GM18507 (cell line): ENCODE data around the gene PCNX4.

Source experiments
- DNase-seq: peaks from one replicate; pipeline ENCODE4 v3.0.0; 2011; ENCODE audit warnings: low read depth; ENCODE audit not compliant: insufficient read length; ENCODE audit errors: extremely low spot score
- FAIRE-seq: peaks from 2 replicates; lab custom pipeline; 2011; peaks lifted over from hg19 to GRCh38; lab: Jason Lieb, UNC

Gene PCNX4

DNA sequence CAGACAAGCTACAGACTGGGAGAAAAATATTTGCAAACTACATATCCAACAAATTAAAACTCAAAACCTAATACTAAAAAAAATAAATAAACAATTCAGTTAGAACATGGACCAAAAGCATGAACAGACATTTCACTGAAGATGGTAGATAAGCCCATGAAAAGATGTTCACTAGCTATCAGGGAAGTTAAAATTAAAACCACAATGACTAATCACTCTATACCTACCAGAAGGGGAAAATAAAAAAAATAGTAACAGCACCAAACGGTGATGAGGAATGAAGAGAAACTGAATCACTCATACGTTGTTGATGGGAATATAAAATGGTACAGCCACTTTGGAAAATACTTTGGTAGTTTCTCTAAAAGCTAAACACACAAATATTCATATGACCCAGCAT is 104.6 kb downstream of the PCNX4 start:
- DNase-seq (no peak), FAIRE-seq (peak; percentile 21)

DNA sequence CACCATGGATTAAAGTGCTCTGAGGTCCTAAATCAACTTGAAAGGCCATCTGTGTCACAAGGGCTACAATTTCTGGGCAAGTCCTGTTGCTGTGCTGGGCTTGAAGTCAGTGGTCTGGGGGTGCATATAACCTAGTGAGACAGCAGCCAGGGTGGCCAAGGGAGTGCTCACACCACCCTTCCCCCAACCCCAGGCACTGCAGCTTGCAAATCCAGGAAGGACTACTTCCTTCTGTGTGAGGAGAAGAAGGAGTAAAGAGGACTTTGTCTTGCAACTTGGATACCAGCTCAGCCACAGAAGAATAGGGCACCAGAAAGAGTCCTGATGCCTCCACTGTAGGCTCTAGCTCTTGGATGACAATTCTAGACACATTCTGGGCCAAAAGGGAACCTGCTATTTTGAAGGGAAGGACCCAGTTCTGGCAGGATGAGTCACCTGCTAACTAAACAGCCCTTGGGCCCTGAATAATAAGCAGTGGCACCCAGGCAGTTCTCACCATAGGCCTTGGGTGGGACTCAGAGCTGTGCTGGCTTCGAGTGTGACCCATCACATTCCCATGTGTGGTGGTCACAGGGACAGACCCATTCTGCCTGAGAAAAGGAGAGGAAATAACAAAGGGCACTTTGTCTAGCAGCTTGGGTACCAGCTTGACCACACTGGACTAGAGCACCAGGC is 106.0 kb downstream of the PCNX4 start:
- DNase-seq (no peak), FAIRE-seq (no peak)

DNA sequence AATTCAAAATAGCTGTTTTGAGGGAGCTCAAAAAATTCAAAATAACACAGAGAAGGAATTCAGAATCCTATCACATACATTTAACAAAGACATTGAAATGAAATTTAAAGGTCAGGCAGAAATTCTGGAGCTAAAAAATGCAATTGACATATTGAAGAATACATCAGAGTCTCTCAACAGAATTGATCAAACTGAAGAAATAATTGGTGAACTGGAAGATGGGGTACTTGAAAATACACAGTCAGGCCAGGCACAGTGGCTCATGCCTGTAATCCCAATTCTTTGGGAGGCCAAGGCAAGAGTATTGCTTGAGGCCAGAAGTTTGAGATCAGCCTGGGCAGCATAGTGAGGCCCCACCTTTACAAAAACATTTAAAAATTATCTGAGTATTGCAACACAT is 107.6 kb downstream of the PCNX4 start:
- FAIRE-seq, result no peak
- DNase-seq, result no peak

GRCh38 chr14:60204104-60204842 is 112.5 kb downstream of the PCNX4 start:
- peak; percentile 29 for DNase-seq
- FAIRE-seq, result peak; percentile 98

- no peak for FAIRE-seq
- no peak for DNase-seq
These were observed 113.4 kb downstream of the PCNX4 start for GRCh38 chr14:60204843-60205774.

- DNase-seq (no peak), FAIRE-seq (peak; percentile 50)
These were observed 114.5 kb downstream of the PCNX4 start for GRCh38 chr14:60206249-60206670.

GRCh38 chr14:60206837-60207533 is 115.3 kb downstream of the PCNX4 start:
- DNase-seq (no peak), FAIRE-seq (peak; percentile 83)

DNA sequence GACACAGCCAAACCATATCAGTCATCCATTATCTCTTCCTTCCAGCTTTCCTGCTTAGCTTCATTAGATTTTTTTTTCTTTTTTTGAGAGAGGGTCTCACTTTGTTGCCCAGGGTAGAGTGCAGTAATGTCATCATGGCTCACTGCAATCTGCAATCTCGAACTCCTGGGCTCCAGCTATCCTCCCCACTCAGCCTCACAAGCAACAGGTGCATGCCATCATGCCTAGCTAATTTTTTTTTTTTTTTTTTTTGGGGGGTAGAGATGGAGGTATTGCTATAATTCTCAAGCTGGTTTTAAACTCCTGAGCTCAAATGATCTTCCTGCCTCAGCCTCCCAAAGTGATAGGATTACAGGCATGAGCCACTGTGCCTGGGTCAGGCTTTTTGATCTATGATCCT is 119.0 kb downstream of the PCNX4 start:
- DNase-seq (no peak), FAIRE-seq (no peak)

DNA sequence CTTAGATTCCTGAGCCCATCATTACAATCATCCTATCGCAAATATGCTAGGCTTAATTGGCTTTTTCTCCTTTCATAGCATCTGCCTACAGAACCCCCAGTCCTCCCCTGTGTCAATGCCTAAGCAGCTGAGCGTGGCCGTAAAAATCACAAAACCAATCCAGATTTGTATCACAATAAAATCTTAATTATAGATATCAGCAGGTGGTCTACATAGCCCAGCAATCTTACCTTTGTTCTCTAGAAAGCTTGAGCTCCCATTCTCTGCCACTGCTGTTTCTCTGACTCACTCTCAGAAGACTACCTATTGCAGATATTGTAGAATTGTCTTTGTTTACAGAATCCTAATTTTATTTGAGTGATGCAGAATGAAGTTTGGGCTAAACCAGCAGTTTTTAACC is 119.4 kb downstream of the PCNX4 start:
- DNase-seq, result no peak
- no peak for FAIRE-seq

GRCh38 chr14:60212503-60213371 is 121.0 kb downstream of the PCNX4 start:
- FAIRE-seq (peak; percentile 99), DNase-seq (no peak)

GRCh38 chr14:60214003-60214402 is 122.3 kb downstream of the PCNX4 start:
- peak; percentile 5 for FAIRE-seq

DNA sequence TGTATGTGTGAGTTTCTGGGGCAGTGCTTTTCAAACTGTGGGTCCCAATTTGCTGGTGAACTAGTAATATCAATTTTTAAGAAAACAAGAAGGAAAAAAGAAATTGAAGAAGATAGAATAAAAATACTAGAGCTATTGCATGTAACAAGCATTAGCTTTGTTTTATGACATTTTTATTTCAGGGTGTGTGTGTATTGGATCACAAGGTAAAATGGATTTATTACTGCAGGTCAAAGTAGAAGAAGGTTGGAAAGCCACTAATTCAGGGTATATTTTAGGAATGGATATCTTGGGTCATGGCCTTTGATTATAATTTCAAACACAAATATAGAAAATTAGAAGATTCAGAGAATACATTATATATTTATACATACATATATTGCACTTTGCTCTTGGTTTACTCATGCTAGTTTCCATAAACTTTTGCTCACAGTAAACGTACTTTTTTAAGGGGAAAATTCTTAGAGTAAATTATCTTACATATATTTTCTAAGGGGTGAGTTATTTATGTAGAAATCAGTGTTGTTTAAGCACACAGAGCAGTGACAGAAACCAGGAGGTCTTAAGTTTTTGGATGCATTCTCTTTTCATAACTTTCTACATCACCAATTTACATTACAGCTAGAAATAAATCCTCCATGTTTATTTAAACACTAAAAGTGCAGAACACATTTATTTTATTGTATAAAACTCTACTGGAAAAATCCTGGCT is 122.8 kb downstream of the PCNX4 start:
- DNase-seq (no peak), FAIRE-seq (no peak)

More at GRCh38 chr14:60214003-60214402, 122.3 kb downstream of the PCNX4 start:
- no peak for DNase-seq

DNA sequence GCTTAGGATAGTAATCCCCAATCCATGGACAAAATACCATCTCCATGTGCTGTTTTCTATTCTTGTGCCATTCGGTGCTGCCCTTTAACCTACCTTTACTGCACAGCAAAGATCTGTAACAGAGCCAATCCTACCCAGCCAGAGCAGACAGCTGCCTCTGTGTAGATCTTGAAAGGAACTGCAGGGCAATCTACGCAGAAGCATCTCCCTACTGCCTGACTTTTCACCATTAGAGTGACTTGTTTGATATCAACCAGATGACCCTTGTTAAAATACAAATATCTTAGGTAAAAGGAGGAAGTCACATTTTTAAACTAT is 123.4 kb downstream of the PCNX4 start:
- FAIRE-seq (no peak), DNase-seq (no peak)

GRCh38 chr14:60215520-60216420 is 124.0 kb downstream of the PCNX4 start:
- FAIRE-seq (no peak), DNase-seq (no peak)

GRCh38 chr14:60217713-60218112 is 126.0 kb downstream of the PCNX4 start:
- DNase-seq, result no peak
- FAIRE-seq, result no peak
